Psoas muscle (tissue), 8 donors: ENCODE data around the gene SAXO2. TPM values are rescaled to one million over a fixed set of nuclear protein-coding genes. Genes with fewer than 3 reads are reported as not detected.
"Not testable (repeated sequence)": the region's sequence is repeated elsewhere in the genome, so short reads cannot be mapped to it uniquely, and the experiment has no call there.

Experiments
- ATAC-seq, 4 donors: fragments of 200-7000 bp; cut with Tn5 transposase; one replicate each; pipeline ENCODE4 v1.9.1; 2020; ENCODE audit warnings: moderate library complexity in 3 of 4, mild to moderate bottlenecking in 2 of 4
- DNase-seq, 2 donors: peaks; one replicate each; pipeline ENCODE4 v3.0.0-alpha.2; 2020
- H3K27ac ChIP-seq: fragments of 200-600 bp; one replicate; pipeline ENCODE4 v1.8.0; 2022
- H3K27me3 ChIP-seq, 3 donors: fragments of 200-600 bp in 1 of 3; one replicate each; pipeline versions ENCODE4 v1.6.1 to v1.8.0; 2013 to 2022; ENCODE audit warnings: low read length in 2 of 3, mild to moderate bottlenecking in 2 of 3, moderate library complexity in 1 of 3; ENCODE audit not compliant: insufficient read depth in 3 of 3
- H3K36me3 ChIP-seq, 2 donors: fragments of 200-600 bp in 1 of 2; one replicate each; pipeline versions ENCODE4 v1.6.1 to v1.8.0; 2013 to 2022; ENCODE audit warnings: low read depth in 1 of 2, mild to moderate bottlenecking in 1 of 2, moderate library complexity in 1 of 2; ENCODE audit not compliant: insufficient read depth in 1 of 2
- H3K4me1 ChIP-seq: fragments of 200-600 bp; one replicate; pipeline ENCODE4 v1.8.0; 2022
- H3K4me3 ChIP-seq: fragments of 200-600 bp; one replicate; pipeline ENCODE4 v1.8.0; 2022; ENCODE audit warnings: mild to moderate bottlenecking
- H3K9me3 ChIP-seq: fragments of 200-600 bp; one replicate; pipeline ENCODE4 v1.8.0; 2022
- CTCF ChIP-seq: fragments of 200-600 bp; IDR thresholded peaks from one replicate; pipeline ENCODE4 v1.8.0; 2022; ENCODE audit warnings: antibody characterized with exemption
- WGBS, 3 donors: extraction: QIAGEN DNeasy Blood & Tissue Kit; methylation state at CpG; one replicate each; pipeline versions ENCODE4 v1.1.6 to v1.1.7; 2013; 5-methylcytosine and 5-hydroxymethylcytosine counted together
- intact Hi-C, 2 donors: fragments of 100-400 bp; cut with DNase I; formaldehyde crosslinking; loops; one replicate each; pipeline versions ENCODE4 v1.11.0 to v1.14.2; 2022
- polyA plus RNA-seq, 3 donors: library from polyadenylated mRNA; stranded (reverse); fragments of 200-250 nt; gene quantifications; one replicate each; pipeline ENCODE4 v1.2.3, GENCODE V29; 2013
- total RNA-seq, 4 donors: library from RNA; stranded (reverse); fragmentation: NEBNext Ultra II Directional in 2 of 4; extraction: Animal tissue kit (Norgen Biotek cat#: 25700) in 2 of 4; gene quantifications; one replicate each; pipeline versions ENCODE4 v1.2.1 to v1.2.4, GENCODE V29; 2021 to 2023
- donor health status: healthy with polysubstance abuse.
- donor health status: DM: no; HTN: no; CAD: no; lungs with moderate emphysema.
- donor health status: Bipolar disorder and iron deficiency.
- donor health status: healthy.
- donor health status: DM: yes; HTN: yes; CAD: no.
- donor health status: DM: no; HTN: no; CAD: no.
- donor health status: DM: no; HTN: no; CAD: no.
- donor health status: DM: yes; HTN: yes; CAD: no.

The SAXO2 gene
- total and polyA plus RNA-seq, 7 donors: 0.40 to 4.3 (median 1.7) TPM; not detected in 1

DNA sequence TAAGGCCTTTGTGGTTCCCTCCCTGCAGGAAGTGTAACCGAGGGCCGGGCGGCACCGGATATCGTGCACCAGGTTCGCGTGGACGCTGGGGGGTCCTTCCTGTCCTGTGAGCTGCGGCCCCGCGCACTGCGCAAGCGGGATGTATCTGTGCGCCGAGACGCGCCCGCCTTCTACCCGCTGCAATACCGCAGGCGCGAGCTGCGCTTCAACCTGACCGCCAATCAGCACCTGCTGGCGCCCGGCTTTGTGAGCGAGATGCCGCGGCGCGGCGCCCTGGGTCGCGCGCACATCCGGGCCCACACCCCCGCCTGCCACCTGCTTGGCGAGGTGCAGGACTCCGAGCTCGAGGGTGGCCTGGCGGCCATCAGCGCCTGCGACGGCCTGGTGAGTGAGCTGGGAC, 35.9 kb downstream of the SAXO2 start:
- no peak for DNase-seq
- Histone ChIP-seq H3K27ac (no peak overlapping the region), H3K4me3 (no peak overlapping the region), H3K27me3 (no peaks in the 10 kb centered on the region), H3K36me3 (no peaks in the 10 kb centered on the region), H3K4me1 (no peaks in the 10 kb centered on the region), H3K9me3 (no peaks in the 10 kb centered on the region)
- no peak for ATAC-seq
- 31 to 37% (median 34%) methylated on average over 39 to 44 of the region's 44 CpGs for WGBS, 3 donors
- intact Hi-C loops: no loop called here
- TF ChIP-seq CTCF: no peak

DNA sequence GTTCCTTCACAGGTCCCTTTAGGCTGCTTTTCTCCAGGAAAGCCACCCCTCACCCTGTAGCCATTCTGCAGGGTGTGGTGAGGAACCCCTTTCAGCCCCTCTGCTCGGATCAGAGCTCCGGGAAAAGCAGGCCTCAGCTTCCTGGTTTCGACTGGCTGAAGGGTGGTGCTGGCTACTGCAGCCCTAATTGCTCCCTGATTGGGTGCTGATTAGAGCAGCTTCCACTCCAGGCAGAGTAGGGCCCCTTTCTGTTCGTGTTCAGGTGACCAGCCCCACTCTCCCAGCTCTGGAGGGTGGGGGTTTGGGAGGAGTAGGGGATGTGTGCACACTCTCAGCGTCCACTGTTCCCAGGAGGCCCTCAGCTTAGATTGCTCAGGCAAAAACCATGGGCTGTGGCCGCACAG, 36.9 kb downstream of the SAXO2 start:
- H3K27me3 ChIP-seq, H3K36me3 ChIP-seq, ATAC-seq, H3K9me3 ChIP-seq, H3K4me3 ChIP-seq, intact Hi-C loops, DNase-seq, H3K27ac ChIP-seq, H3K4me1 ChIP-seq: not testable (repeated sequence)
- 76 to 80% (median 79%) methylated on average over 3 of the region's 6 CpGs for WGBS, 3 donors

- H3K36me3 ChIP-seq, H3K4me1 ChIP-seq, H3K4me3 ChIP-seq, DNase-seq, intact Hi-C loops, H3K27ac ChIP-seq, H3K27me3 ChIP-seq, H3K9me3 ChIP-seq: not testable (repeated sequence)
- ATAC-seq: peak; percentile 30 to 83 (median 58)
- WGBS, 3 donors: 35 to 64% (median 43%) methylated on average over 5 to 6 of the region's 6 CpGs
Observed at GRCh38 chr15:82300326-82300725, 37.7 kb downstream of the SAXO2 start.

DNA sequence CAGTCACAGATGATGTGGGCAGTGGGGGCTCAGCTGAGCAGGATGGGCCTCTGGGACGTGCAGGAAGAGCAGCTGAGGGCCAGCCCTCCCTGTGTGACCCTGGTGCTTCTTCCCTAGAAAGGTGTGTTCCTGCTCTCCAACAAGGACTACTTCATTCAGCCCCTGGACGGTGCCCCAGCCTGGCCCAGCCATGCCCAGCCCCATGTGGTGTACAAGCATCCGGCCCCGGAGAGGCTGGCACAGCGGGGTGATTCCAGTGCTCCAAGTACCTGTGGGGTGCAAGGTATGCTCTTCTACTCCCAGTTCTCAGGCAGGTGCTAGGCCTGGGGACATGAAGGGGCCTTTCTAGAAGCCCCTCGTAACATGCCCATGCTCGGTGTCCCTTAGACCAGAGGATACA, 38.3 kb downstream of the SAXO2 start:
- Histone ChIP-seq H3K36me3 (no peaks in the 10 kb centered on the region), H3K4me3 (no peak overlapping the region), H3K4me1 (no peaks in the 10 kb centered on the region), H3K27ac (no peak overlapping the region), H3K9me3 (no peaks in the 10 kb centered on the region), H3K27me3 (no peaks in the 10 kb centered on the region)
- no peak for ATAC-seq
- no peak for TF ChIP-seq CTCF
- DNase-seq: no peak
- intact Hi-C loops: no loop called here
- WGBS, 3 donors: 87 to 92% (median 87%) methylated on average over 7 of the region's 7 CpGs

- DNase-seq: no peak
- 76 to 83% (median 83%) methylated on average over 3 of the region's 3 CpGs for WGBS, 3 donors
- Histone ChIP-seq H3K4me3 (no peak overlapping the region), H3K27ac (no peak overlapping the region), H3K36me3 (no peaks in the 10 kb centered on the region), H3K9me3 (no peaks in the 10 kb centered on the region), H3K27me3 (no peaks in the 10 kb centered on the region), H3K4me1 (no peaks in the 10 kb centered on the region)
- no peak for ATAC-seq
- no peak for TF ChIP-seq CTCF
- intact Hi-C loops: no loop called here
Observed at GRCh38 chr15:82301296-82302016, 38.8 kb downstream of the SAXO2 start.
